H9 (cell line): ENCODE results near the gene TP53BP2. TPM values are rescaled to one million over a fixed set of nuclear protein-coding genes. Genes with fewer than 3 reads are reported as not detected.
"Not testable (repeated sequence)": the region's sequence is repeated elsewhere in the genome, so short reads cannot be mapped to it uniquely, and the experiment has no call there.

ENCODE experiments used
- DNase-seq: peaks from one replicate; pipeline ENCODE4 v3.0.0-alpha.2; 2017
- H2AFZ ChIP-seq: one replicate; pipeline ENCODE4 v1.6.1; 2013; ENCODE audit warnings: mild to moderate bottlenecking, low read length, control low read depth, moderate library complexity
- H2AK5ac ChIP-seq: 2 replicates; pipeline ENCODE4 v1.6.1; 2013; ENCODE audit warnings: low read length, control low read depth, mixed read lengths; ENCODE audit not compliant: insufficient read length
- H2BK120ac ChIP-seq: one replicate; pipeline ENCODE4 v1.6.1; 2013; ENCODE audit warnings: low read depth, mild to moderate bottlenecking, low read length, control low read depth, inconsistent platforms; ENCODE audit not compliant: poor library complexity, severe bottlenecking
- H2BK12ac ChIP-seq: 2 replicates; pipeline ENCODE4 v1.6.1; 2013; ENCODE audit warnings: low read length, control low read depth, mixed read lengths, low read depth; ENCODE audit not compliant: insufficient read length
- H2BK15ac ChIP-seq: 2 replicates; pipeline ENCODE4 v1.6.1; 2013; ENCODE audit warnings: low read depth, low read length, control low read depth
- H2BK20ac ChIP-seq: one replicate; pipeline ENCODE4 v1.6.1; 2013; ENCODE audit warnings: low read depth, mild to moderate bottlenecking, low read length, control low read depth, inconsistent platforms; ENCODE audit not compliant: poor library complexity, severe bottlenecking
- H2BK5ac ChIP-seq: 2 replicates; pipeline ENCODE4 v1.6.1; 2013; ENCODE audit warnings: low read length, control low read depth, mixed read lengths; ENCODE audit not compliant: insufficient read length
- H3K14ac ChIP-seq: 2 replicates; pipeline ENCODE4 v1.6.1; 2013; ENCODE audit warnings: low read length, control low read depth; ENCODE audit not compliant: insufficient read depth
- H3K18ac ChIP-seq: 2 replicates; pipeline ENCODE4 v1.6.1; 2013; ENCODE audit warnings: low read depth, mild to moderate bottlenecking, mixed read lengths, low read length, control low read depth; ENCODE audit not compliant: insufficient read length
- H3K23ac ChIP-seq: 2 replicates; pipeline ENCODE4 v1.6.1; 2013; ENCODE audit warnings: low read length, control low read depth, mixed read lengths, low read depth; ENCODE audit not compliant: insufficient read length
- H3K23me2 ChIP-seq: 2 replicates; pipeline ENCODE4 v1.6.1; 2013; ENCODE audit warnings: low read depth, mild to moderate bottlenecking, mixed read lengths, low read length, control low read depth; ENCODE audit not compliant: insufficient read length, poor library complexity, severe bottlenecking
- H3K27ac ChIP-seq: 2 replicates; pipeline ENCODE4 v1.5.1; 2013; ENCODE audit warnings: low read length, control low read depth, mixed read lengths, low read depth; ENCODE audit not compliant: insufficient read length
- H3K27me3 ChIP-seq: 2 replicates; pipeline ENCODE4 v1.6.1; 2013; ENCODE audit warnings: low read length, control low read depth, inconsistent platforms; ENCODE audit not compliant: insufficient read depth
- H3K4ac ChIP-seq: 2 replicates; pipeline ENCODE4 v1.6.1; 2013; ENCODE audit warnings: low read depth, mild to moderate bottlenecking, control low read depth, inconsistent platforms, low read length, moderate library complexity
- H3K4me1 ChIP-seq: 2 replicates; pipeline ENCODE4 v1.6.1; 2013; ENCODE audit warnings: low read length, control low read depth, inconsistent platforms; ENCODE audit not compliant: insufficient read depth
- H3K4me2 ChIP-seq: 2 replicates; pipeline ENCODE4 v1.6.1; 2013; ENCODE audit warnings: low read length, control low read depth, mixed read lengths; ENCODE audit not compliant: insufficient read length, insufficient read depth
- H3K56ac ChIP-seq: 2 replicates; pipeline ENCODE4 v1.6.1; 2013; ENCODE audit warnings: low read depth, mild to moderate bottlenecking, mixed read lengths, low read length, control low read depth; ENCODE audit not compliant: insufficient read length
- H3K79me1 ChIP-seq: 2 replicates; pipeline ENCODE4 v1.6.1; 2013; ENCODE audit warnings: low read depth, mild to moderate bottlenecking, moderate library complexity, low read length, control low read depth, inconsistent platforms; ENCODE audit not compliant: insufficient read depth, poor library complexity, severe bottlenecking
- H3K79me2 ChIP-seq: 2 replicates; pipeline ENCODE4 v1.6.1; 2013; ENCODE audit warnings: low read length, control low read depth, inconsistent platforms; ENCODE audit not compliant: insufficient read depth
- H3K9ac ChIP-seq: 2 replicates; pipeline ENCODE4 v1.6.1; 2013; ENCODE audit warnings: low read length, control low read depth, mixed read lengths; ENCODE audit not compliant: insufficient read length; ENCODE audit errors: extremely low read depth
- H3K9me3 ChIP-seq: one replicate; pipeline ENCODE4 v1.6.1; 2013; ENCODE audit warnings: low read depth, low read length, inconsistent platforms; ENCODE audit not compliant: control insufficient read depth
- H3T11ph ChIP-seq: one replicate; pipeline ENCODE4 v1.6.1; 2013; ENCODE audit warnings: mild to moderate bottlenecking, low read length, control low read depth, inconsistent platforms
- H4K20me1 ChIP-seq: one replicate; pipeline ENCODE4 v1.6.1; 2013; ENCODE audit not compliant: control insufficient read depth, insufficient read length, insufficient read depth
- H4K5ac ChIP-seq: 2 replicates; pipeline ENCODE4 v1.6.1; 2013; ENCODE audit warnings: low read depth, mild to moderate bottlenecking, mixed read lengths, low read length, control low read depth; ENCODE audit not compliant: insufficient read length
- H4K8ac ChIP-seq: replicated peaks from 2 replicates; pipeline ENCODE4 v1.6.1; 2013; ENCODE audit warnings: low read length, control low read depth, mixed read lengths, low read depth; ENCODE audit not compliant: insufficient read length
- H4K91ac ChIP-seq: 2 replicates; pipeline ENCODE4 v1.6.1; 2013; ENCODE audit warnings: low read depth, mild to moderate bottlenecking, moderate library complexity, mixed read lengths, low read length, control low read depth; ENCODE audit not compliant: insufficient read length
- H3K27ac Mint-ChIP-seq, 3 experiments: 2 replicates in 2 of 3; 3 replicates in 1 of 3; pipeline ENCODE4 v1.8.0; 2020 to 2021; ENCODE audit warnings: mixed read lengths in 3 of 3, mild to moderate bottlenecking in 1 of 3, moderate library complexity in 1 of 3
- H3K27me3 Mint-ChIP-seq: 2 replicates; pipeline ENCODE4 v1.8.0; 2021; ENCODE audit warnings: low read depth, mild to moderate bottlenecking, moderate library complexity, mixed read lengths
- H3K36me3 Mint-ChIP-seq, 3 experiments: 2 replicates in 2 of 3; 3 replicates in 1 of 3; pipeline ENCODE4 v1.8.0; 2020 to 2021; ENCODE audit warnings: low read depth in 3 of 3, mixed read lengths in 3 of 3; ENCODE audit not compliant: insufficient read depth in 1 of 3
- H3K4me1 Mint-ChIP-seq, 2 experiments: 2 replicates each; pipeline ENCODE4 v1.8.0; 2020; ENCODE audit warnings: mixed read lengths in 2 of 2
- H3K4me3 Mint-ChIP-seq, 2 experiments: 2 replicates in 1 of 2; 3 replicates in 1 of 2; pipeline ENCODE4 v1.8.0; 2020 to 2021; ENCODE audit warnings: mild to moderate bottlenecking in 2 of 2, mixed read lengths in 2 of 2, moderate library complexity in 1 of 2
- H3K9me3 Mint-ChIP-seq, 2 experiments: 2 replicates in 1 of 2; 3 replicates in 1 of 2; pipeline ENCODE4 v1.8.0; 2020; ENCODE audit warnings: mild to moderate bottlenecking in 2 of 2, mixed read lengths in 2 of 2, moderate library complexity in 1 of 2
- WGBS: extraction: QIAGEN DNeasy Blood & Tissue Kit; methylation state at CpG from one replicate; pipeline ENCODE4 v1.1.7; 2013; ENCODE audit warnings: missing lambda C conversion rate, low lambda C conversion rate, mixed read lengths; ENCODE audit not compliant: insufficient read length; ENCODE audit errors: extremely low coverage; 5-methylcytosine and 5-hydroxymethylcytosine counted together
- total RNA-seq: library from RNA; stranded (reverse); gene quantifications from 2 replicates; pipeline ENCODE4 v1.2.1, GENCODE V29; 2021

The TP53BP2 gene
- total RNA-seq, 1 experiment from 2014 or later, result 49.7 TPM

DNA sequence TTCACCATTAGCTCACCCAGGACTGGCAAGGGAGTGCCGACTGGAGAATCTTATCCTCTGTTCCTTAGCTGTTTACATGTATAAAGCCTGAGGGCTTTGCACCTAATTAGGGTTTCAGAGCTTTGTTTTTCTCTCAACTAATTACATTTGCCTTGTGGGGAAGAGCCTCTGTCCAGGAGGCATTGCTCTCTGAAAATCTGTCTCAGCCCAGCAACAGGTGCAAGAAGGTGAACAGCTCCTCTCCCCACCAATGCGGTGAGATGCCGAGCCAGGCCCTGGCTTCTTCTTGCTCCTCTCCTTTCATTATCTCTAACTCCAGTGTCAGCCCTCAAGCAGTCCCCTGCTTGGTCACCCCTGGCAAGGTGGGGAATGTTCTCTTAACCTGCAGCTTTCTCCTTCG, 43.6 kb upstream of the TP53BP2 start:
- not testable (repeated sequence) for H3T11ph ChIP-seq, H3K9me3 ChIP-seq, H3K9me3 Mint-ChIP-seq, H3K4me2 ChIP-seq, H3K23me2 ChIP-seq, H2AFZ ChIP-seq, H4K5ac ChIP-seq, H3K9ac ChIP-seq, H2BK20ac ChIP-seq, H3K27me3 Mint-ChIP-seq, H2BK5ac ChIP-seq, H3K36me3 Mint-ChIP-seq, H2AK5ac ChIP-seq, H2BK120ac ChIP-seq, H3K79me2 ChIP-seq, H2BK12ac ChIP-seq, H3K4me1 ChIP-seq, H3K23ac ChIP-seq, H3K4me3 Mint-ChIP-seq, H3K4ac ChIP-seq, H3K56ac ChIP-seq, H4K8ac ChIP-seq, H3K14ac ChIP-seq, H2BK15ac ChIP-seq, H3K79me1 ChIP-seq, H3K18ac ChIP-seq, H4K91ac ChIP-seq, H4K20me1 ChIP-seq, H3K27ac ChIP-seq, H3K27me3 ChIP-seq, DNase-seq
- Mint-ChIP-seq H3K27ac (peak overlapping the region in 2 of 3 experiments; percentile 44 to 66; a peak in 2 of 7 replicates), H3K4me1 (peaks cover 17% of the 10 kb centered on the region in 2 experiments)
- no CpG with 5 or more reads among the region's 4 CpGs for WGBS
